ENCODE measurements around the gene AMPH.

- no peak for TF ChIP-seq CTCF (IDR thresholded peaks at IDR 0.05)
- no peak for TF ChIP-seq NFYB (CRISPR knock-in tag; conservative IDR thresholded peaks at IDR 0.05; ENCODE audit: low read depth)
- no peak for TF ChIP-seq MYBL2 (CRISPR knock-in tag; IDR thresholded peaks at IDR 0.05)
- TF ChIP-seq ZNF138 (CRISPR knock-in tag; conservative IDR thresholded peaks at IDR 0.05), result no peak
- no peak for TF ChIP-seq ATF3 (CRISPR knock-in tag; conservative IDR thresholded peaks at IDR 0.05)
- TF ChIP-seq GABPB1 (CRISPR knock-in tag; IDR thresholded peaks at IDR 0.05), result no peak
- no peak for TF ChIP-seq FOXK1 (CRISPR knock-in tag; IDR thresholded peaks at IDR 0.05)
- no peak for TF ChIP-seq ATF1 (CRISPR knock-in tag; IDR thresholded peaks at IDR 0.05)
- TF ChIP-seq ZNF281 (CRISPR knock-in tag; IDR thresholded peaks at IDR 0.05), result no peak
- TF ChIP-seq ZBTB21 (CRISPR knock-in tag; IDR thresholded peaks at IDR 0.05; ENCODE audit: borderline replicate concordance), result no peak
- TF ChIP-seq FOXJ3 (CRISPR knock-in tag; IDR thresholded peaks at IDR 0.05; ENCODE audit: borderline replicate concordance), result no peak
- no peak for TF ChIP-seq CREM (CRISPR knock-in tag; IDR thresholded peaks at IDR 0.05)
Observed at GRCh38 chr7:38558761-38559345, 72.3 kb downstream of the AMPH start.
